ENCODE results near the gene KLK12. TPM values are rescaled to one million over a fixed set of nuclear protein-coding genes. Genes with fewer than 3 reads are reported as not detected.

The KLK12 gene
- polyA plus RNA-seq, 3 donors from 2014 or later = not detected

DNA sequence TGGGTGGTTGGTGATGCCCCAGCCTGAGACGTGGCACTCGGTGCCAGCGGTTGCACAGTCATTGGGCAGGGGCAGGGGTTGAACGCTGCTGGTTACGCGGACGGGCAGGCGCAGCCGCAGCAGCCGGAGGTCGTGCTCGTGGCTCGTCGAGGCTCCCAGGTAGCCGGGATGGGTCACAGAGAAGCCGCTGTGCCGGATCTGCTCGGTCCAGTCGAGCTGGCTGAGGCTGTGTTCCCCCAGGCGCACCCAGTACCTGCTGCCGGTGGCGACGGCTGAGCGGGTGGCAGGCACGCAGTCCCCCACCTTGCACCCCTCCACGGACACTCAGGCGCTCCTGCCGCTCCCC lies 2.9 kb downstream of the KLK12 start:
- Mint-ChIP-seq H3K27ac (no peak overlapping the region), H3K27me3 (ENCODE audit: low read depth in 3 of 3) (peaks cover 8 to 16% (median 12%) of the 10 kb centered on the region in 3 donors), H3K4me1 (no peaks in the 10 kb centered on the region), H3K9me3 (peaks cover 0 to 4% (median 0%) of the 10 kb centered on the region in 6 donors), H3K4me3 (no peak overlapping the region), H3K36me3 (peaks cover 0 to 2% (median under 1%) of the 10 kb centered on the region in 3 donors)
- DNase-seq = no peak

- Mint-ChIP-seq H3K27ac (no peak overlapping the region), H3K4me1 (no peaks in the 10 kb centered on the region), H3K4me3 (no peak overlapping the region), H3K36me3 (peaks cover 0 to 4% (median 3%) of the 10 kb centered on the region in 3 donors), H3K27me3 (ENCODE audit: low read depth in 3 of 3) (peaks cover 6 to 16% (median 12%) of the 10 kb centered on the region in 3 donors), H3K9me3 (peaks cover 0 to 4% (median 0%) of the 10 kb centered on the region in 6 donors)
- DNase-seq = no peak
Observed at GRCh38 chr19:51031220-51031879, 3.5 kb downstream of the KLK12 start.

GRCh38 chr19:51030631-51031030 lies 4.2 kb downstream of the KLK12 start:
- H3K27ac Mint-ChIP-seq = no peak overlapping the region
- H3K27me3 Mint-ChIP-seq (ENCODE audit: low read depth in 3 of 3) = peaks cover 6 to 13% (median 12%) of the 10 kb centered on the region in 3 donors
- no peaks in the 10 kb centered on the region for H3K4me1 Mint-ChIP-seq
- H3K9me3 Mint-ChIP-seq = peaks cover 0 to 4% (median 0%) of the 10 kb centered on the region in 6 donors
- DNase-seq = no peak
- H3K4me3 Mint-ChIP-seq = no peak overlapping the region
- peaks cover 0 to 4% (median 3%) of the 10 kb centered on the region in 3 donors for H3K36me3 Mint-ChIP-seq

GRCh38 chr19:51029718-51030117 lies 5.1 kb downstream of the KLK12 start:
- Mint-ChIP-seq H3K4me1 (no peaks in the 10 kb centered on the region), H3K9me3 (peaks cover 0 to 4% (median 0%) of the 10 kb centered on the region in 6 donors), H3K4me3 (no peak overlapping the region), H3K27ac (no peak overlapping the region), H3K36me3 (peaks cover 0 to 4% (median 3%) of the 10 kb centered on the region in 3 donors), H3K27me3 (ENCODE audit: low read depth in 3 of 3) (peaks cover 6 to 14% (median 13%) of the 10 kb centered on the region in 3 donors)
- DNase-seq = no peak

- Mint-ChIP-seq H3K4me3 (no peak overlapping the region), H3K27me3 (ENCODE audit: low read depth in 3 of 3) (peaks cover 8 to 15% (median 14%) of the 10 kb centered on the region in 3 donors), H3K4me1 (no peaks in the 10 kb centered on the region), H3K36me3 (peaks cover 0 to 4% (median 3%) of the 10 kb centered on the region in 3 donors), H3K9me3 (peaks cover 0 to 5% (median 0%) of the 10 kb centered on the region in 6 donors), H3K27ac (no peak overlapping the region)
- no peak for DNase-seq
Observed at GRCh38 chr19:51027873-51028272, 6.9 kb downstream of the KLK12 start.

DNA sequence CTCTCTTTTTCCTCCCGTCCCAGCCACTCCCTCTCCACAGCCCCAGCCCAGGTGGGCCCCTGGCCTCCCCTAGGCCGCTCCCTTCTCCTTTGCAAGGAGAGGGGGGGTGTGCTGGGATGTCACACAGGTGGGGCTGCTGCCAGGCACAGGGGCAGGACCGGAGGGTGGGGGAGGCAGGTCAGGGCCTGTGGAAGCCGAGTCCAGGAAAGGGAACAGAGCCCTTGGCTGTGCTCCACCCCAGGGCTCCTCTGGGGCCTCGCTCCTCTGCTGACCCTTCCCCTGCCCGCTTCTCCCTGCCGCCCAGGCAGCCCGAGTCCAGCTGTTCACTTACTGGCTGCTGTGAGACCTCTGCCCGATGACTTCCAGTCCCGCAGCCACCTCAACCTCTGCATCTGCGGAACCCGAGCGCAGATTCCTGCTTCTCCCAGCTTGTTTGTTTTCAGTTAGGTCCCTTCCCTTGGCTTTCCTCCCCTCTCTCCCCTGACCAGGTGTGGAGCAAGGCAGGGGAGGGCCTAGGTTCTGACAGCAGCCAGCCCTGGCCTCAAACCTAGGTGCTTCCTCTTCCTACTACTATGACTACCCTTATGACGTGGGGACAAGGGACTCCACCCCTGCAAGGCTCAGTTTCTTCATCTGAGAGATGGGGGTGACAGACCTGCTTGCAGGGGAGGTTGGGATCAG lies 7.5 kb downstream of the KLK12 start:
- peaks cover 0 to 5% (median 0%) of the 10 kb centered on the region in 6 donors for H3K9me3 Mint-ChIP-seq
- peaks cover 0 to 4% (median 3%) of the 10 kb centered on the region in 3 donors for H3K36me3 Mint-ChIP-seq
- DNase-seq = no peak
- H3K4me3 Mint-ChIP-seq = no peak overlapping the region
- peaks cover 3 to 17% (median 17%) of the 10 kb centered on the region in 3 donors for H3K27me3 Mint-ChIP-seq (ENCODE audit: low read depth in 3 of 3)
- peak overlapping the region in 1 of 6 donors; percentile 65 for H3K27ac Mint-ChIP-seq
- no peaks in the 10 kb centered on the region for H3K4me1 Mint-ChIP-seq

GRCh38 chr19:51026554-51026831 lies 8.3 kb downstream of the KLK12 start, which contains the start of gene KLK11:
TSS of gene KLK11 (minus strand) at chr19:51026616. CDS start at chr19:51025631, 985 bp downstream.
- DNase-seq = no peak
- H3K4me3 Mint-ChIP-seq = no peak within 1 kb of the TSS
- peak within 1 kb of the TSS in 1 of 6 donors; percentile 65 for H3K27ac Mint-ChIP-seq
- H3K4me1 Mint-ChIP-seq = no peaks in the 10 kb centered on the region
- H3K36me3 Mint-ChIP-seq = peaks cover 0 to 4% (median 3%) of the 10 kb centered on the region in 3 donors
- peaks cover 0 to 5% (median 0%) of the 10 kb centered on the region in 6 donors for H3K9me3 Mint-ChIP-seq
- peaks cover 2 to 17% (median 15%) of the 10 kb centered on the region in 3 donors for H3K27me3 Mint-ChIP-seq (ENCODE audit: low read depth in 3 of 3)

- Mint-ChIP-seq H3K36me3 (peaks cover 0 to 4% (median 3%) of the 10 kb centered on the region in 3 donors), H3K4me3 (no peak overlapping the region), H3K27me3 (ENCODE audit: low read depth in 3 of 3) (peaks cover 2 to 16% (median 14%) of the 10 kb centered on the region in 3 donors), H3K4me1 (peaks cover 0 to under 1% of the 10 kb centered on the region in 2 donors), H3K9me3 (peaks cover 0 to 4% (median 0%) of the 10 kb centered on the region in 6 donors), H3K27ac (no peak overlapping the region)
- DNase-seq = no peak
Observed at GRCh38 chr19:51025809-51026553, 8.8 kb downstream of the KLK12 start.

DNA sequence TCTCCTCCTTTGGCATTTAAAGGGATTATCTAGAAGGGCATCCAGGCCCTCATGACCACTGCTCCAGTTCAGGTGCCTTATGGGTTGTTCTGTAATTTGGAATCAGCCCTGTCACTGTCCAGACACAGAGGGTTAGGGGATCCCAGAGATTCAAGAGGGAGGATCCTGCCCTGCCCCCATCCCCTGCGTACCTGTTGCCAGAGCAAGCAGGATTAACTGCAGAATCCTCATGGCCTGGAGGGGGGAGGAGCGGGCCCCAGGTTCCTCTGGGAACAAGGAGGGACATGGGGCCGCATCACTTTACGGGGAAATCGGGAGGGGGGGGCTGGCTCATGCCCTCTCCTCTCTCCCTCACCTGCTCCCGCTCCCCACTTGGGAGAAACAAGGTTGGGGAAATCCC lies 9.4 kb downstream of the KLK12 start:
- peaks cover 0 to 2% (median 0%) of the 10 kb centered on the region in 6 donors for H3K9me3 Mint-ChIP-seq
- no peak for DNase-seq
- H3K27me3 Mint-ChIP-seq (ENCODE audit: low read depth in 3 of 3) = peaks cover 2 to 16% (median 14%) of the 10 kb centered on the region in 3 donors
- no peak overlapping the region for H3K4me3 Mint-ChIP-seq
- no peak overlapping the region for H3K27ac Mint-ChIP-seq
- peaks cover 0 to 4% (median 3%) of the 10 kb centered on the region in 3 donors for H3K36me3 Mint-ChIP-seq
- peaks cover 0 to 2% of the 10 kb centered on the region in 2 donors for H3K4me1 Mint-ChIP-seq

- DNase-seq = no peak
- peaks cover 0 to 2% (median 0%) of the 10 kb centered on the region in 6 donors for H3K9me3 Mint-ChIP-seq
- H3K27me3 Mint-ChIP-seq (ENCODE audit: low read depth in 3 of 3) = peaks cover 6 to 16% (median 14%) of the 10 kb centered on the region in 3 donors
- H3K4me1 Mint-ChIP-seq = peaks cover 3 to 5% of the 10 kb centered on the region in 2 donors
- no peak overlapping the region for H3K4me3 Mint-ChIP-seq
- no peak overlapping the region for H3K27ac Mint-ChIP-seq
- peaks cover 0 to 4% (median 3%) of the 10 kb centered on the region in 3 donors for H3K36me3 Mint-ChIP-seq
Observed at GRCh38 chr19:51024924-51025323, 9.9 kb downstream of the KLK12 start.

DNA sequence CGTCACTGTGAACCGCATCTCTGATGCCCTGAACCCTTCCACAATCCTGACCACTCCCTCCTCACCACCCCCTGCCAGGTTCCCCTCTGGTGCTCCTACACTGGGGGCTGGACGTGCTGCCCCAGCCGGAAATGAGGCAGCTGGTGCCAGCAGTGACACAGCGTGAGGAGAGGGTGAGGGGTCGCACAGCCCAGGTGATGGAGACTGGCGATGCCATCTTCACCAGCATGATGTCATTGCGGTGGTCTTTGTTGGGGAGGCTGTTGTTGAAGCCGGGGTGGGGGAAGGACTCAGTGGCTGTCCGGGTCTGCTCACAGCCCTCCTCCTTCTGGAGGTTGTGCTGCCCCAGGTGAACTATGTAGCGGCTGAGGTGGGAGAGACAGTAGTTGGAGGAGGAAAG lies 10.9 kb downstream of the KLK12 start:
- peaks cover 0 to 2% (median 0%) of the 10 kb centered on the region in 6 donors for H3K9me3 Mint-ChIP-seq
- H3K4me1 Mint-ChIP-seq = peaks cover 6% of the 10 kb centered on the region in 2 donors
- no peak overlapping the region for H3K4me3 Mint-ChIP-seq
- H3K27me3 Mint-ChIP-seq (ENCODE audit: low read depth in 3 of 3) = peaks cover 10 to 16% (median 13%) of the 10 kb centered on the region in 3 donors
- peaks cover 0 to 4% (median 3%) of the 10 kb centered on the region in 3 donors for H3K36me3 Mint-ChIP-seq
- no peak overlapping the region for H3K27ac Mint-ChIP-seq
- DNase-seq = no peak

DNA sequence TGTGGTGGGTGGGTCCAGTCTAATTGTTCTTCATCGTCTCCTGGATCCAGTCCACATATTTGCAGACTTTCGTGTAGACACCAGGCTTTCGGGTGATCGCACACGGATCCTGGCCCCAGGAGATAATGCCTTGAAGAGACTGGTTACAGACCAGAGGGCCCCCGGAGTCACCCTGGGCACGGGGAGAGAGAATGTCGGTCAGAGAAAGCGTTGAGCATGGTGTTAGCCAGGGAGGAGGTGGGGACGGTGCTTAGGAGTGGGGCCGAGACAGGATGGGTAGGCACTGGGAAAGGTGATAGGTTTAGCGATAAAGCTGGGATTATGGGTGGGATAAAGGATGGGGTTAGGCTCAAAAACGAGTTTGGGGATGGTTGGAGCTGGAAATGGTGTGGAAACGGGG lies 12.3 kb downstream of the KLK12 start:
- H3K4me3 Mint-ChIP-seq = no peak overlapping the region
- H3K27ac Mint-ChIP-seq = peak overlapping the region in 1 of 6 donors; percentile 58
- DNase-seq = no peak
- H3K4me1 Mint-ChIP-seq = peaks cover 14 to 19% of the 10 kb centered on the region in 2 donors
- peaks cover 3 to 7% (median 4%) of the 10 kb centered on the region in 3 donors for H3K36me3 Mint-ChIP-seq
- H3K27me3 Mint-ChIP-seq (ENCODE audit: low read depth in 3 of 3) = peaks cover 13 to 23% (median 16%) of the 10 kb centered on the region in 3 donors
- peaks cover 0 to 3% (median 0%) of the 10 kb centered on the region in 6 donors for H3K9me3 Mint-ChIP-seq

DNA sequence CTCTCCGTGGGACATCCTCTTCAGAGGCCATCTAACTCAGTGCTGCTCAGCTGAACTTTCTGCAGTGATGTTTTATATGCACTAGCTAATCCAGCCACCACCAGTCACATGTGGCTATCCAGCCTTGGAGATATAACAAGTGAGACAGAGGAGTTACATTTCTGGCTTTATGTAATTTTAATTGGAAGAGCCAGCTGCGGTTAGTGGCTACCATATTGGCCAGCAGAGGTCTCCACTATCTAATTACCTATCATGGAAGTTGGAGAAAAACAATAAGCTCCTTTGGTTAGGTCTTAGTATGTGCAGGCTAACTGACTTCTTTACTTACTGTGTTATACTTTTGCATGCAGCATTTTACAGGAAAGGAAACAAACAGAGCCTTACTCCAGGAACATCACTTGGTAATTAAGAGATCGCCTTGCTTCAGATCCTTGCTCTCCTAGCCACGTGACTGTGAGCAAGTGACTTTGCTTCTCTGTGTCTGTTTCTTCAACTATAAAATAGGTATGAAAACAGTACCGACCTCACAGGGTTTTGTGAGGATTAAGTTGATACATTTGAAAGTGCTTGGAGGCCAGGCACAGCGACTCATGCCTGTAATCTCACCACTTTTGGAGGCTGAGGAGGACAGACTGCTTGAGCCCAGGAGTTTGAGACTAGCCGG lies 13.7 kb downstream of the KLK12 start:
- Mint-ChIP-seq H3K36me3 (peaks cover 0 to 4% (median 3%) of the 10 kb centered on the region in 3 donors), H3K9me3 (peaks cover 0 to 3% (median 0%) of the 10 kb centered on the region in 6 donors), H3K4me1 (peaks cover 20 to 30% of the 10 kb centered on the region in 2 donors), H3K27me3 (ENCODE audit: low read depth in 3 of 3) (peaks cover 17 to 25% (median 20%) of the 10 kb centered on the region in 3 donors), H3K4me3 (no peak overlapping the region), H3K27ac (no peak overlapping the region)
- peak in 2 of 3 donors; percentile 12 to 22 for DNase-seq
